Spleen (tissue), 7 donors: ENCODE data around the gene EIF2S2.

ENCODE experiments used
- POLR2A ChIP-seq, 3 donors: fragments of 450-650 bp; IDR thresholded peaks; one replicate each; pipeline ENCODE4 v1.5.1; 2017; ENCODE audit warnings: antibody characterized with exemption in 3 of 3, mild to moderate bottlenecking in 1 of 3
- TF ChIP-seq, protein P1 (sequence below), 11 experiments: fragments of 200-600 bp in 7 of 11; fragments of 450-650 bp in 4 of 11; sonication (generic) in 4 of 11; IDR thresholded peaks in 8 of 11; conservative IDR thresholded peaks in 3 of 11; 1 replicate in 7 of 11; 2 replicates in 4 of 11; pipeline versions ENCODE4 v1.4.0 to v1.8.0; 2016 to 2021; ENCODE audit warnings: antibody characterized with exemption in 11 of 11, inconsistent platforms in 4 of 11, mild to moderate bottlenecking in 1 of 11
- donor health status: DM: no; HTN: no; CAD: no; lungs with moderate emphysema.
- donor health status: DM: no; HTN: no; CAD: no.
- donor health status: DM: no; HTN: no; CAD: no.

- TF ChIP-seq, protein P1, sequence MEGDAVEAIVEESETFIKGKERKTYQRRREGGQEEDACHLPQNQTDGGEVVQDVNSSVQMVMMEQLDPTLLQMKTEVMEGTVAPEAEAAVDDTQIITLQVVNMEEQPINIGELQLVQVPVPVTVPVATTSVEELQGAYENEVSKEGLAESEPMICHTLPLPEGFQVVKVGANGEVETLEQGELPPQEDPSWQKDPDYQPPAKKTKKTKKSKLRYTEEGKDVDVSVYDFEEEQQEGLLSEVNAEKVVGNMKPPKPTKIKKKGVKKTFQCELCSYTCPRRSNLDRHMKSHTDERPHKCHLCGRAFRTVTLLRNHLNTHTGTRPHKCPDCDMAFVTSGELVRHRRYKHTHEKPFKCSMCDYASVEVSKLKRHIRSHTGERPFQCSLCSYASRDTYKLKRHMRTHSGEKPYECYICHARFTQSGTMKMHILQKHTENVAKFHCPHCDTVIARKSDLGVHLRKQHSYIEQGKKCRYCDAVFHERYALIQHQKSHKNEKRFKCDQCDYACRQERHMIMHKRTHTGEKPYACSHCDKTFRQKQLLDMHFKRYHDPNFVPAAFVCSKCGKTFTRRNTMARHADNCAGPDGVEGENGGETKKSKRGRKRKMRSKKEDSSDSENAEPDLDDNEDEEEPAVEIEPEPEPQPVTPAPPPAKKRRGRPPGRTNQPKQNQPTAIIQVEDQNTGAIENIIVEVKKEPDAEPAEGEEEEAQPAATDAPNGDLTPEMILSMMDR (IDR thresholded peaks at IDR 0.05 in 8 of 11, conservative IDR thresholded peaks at IDR 0.05 in 3 of 11), result peak in 4 of 11 experiments; percentile 3 to 41 (median 30)
- peak; percentile 13 to 93 (median 92) for TF ChIP-seq POLR2A (IDR thresholded peaks at IDR 0.05)
Observed at GRCh38 chr20:34111702-34112599, at the start of gene EIF2S2.
